GM12864 (cell line): ENCODE data around the gene GIPC2.
"Not testable (repeated sequence)": the region's sequence is repeated elsewhere in the genome, so short reads cannot be mapped to it uniquely, and the experiment has no call there.

Experiments used
- DNase-seq: peaks from one replicate; pipeline ENCODE4 v3.0.0-alpha.2; 2011; ENCODE audit warnings: low read depth
- H3K4me3 ChIP-seq: 2 replicates; pipeline ENCODE4 v1.5.1; 2011; ENCODE audit warnings: mild to moderate bottlenecking, low read depth, low read length, control low read depth
- CTCF ChIP-seq: IDR thresholded peaks from 2 replicates; pipeline ENCODE4 v1.5.1; 2011; ENCODE audit warnings: low read depth, mild to moderate bottlenecking, moderate library complexity, low read length, control low read depth, inconsistent platforms; ENCODE audit errors: missing control alignments

The GIPC2 gene

DNA sequence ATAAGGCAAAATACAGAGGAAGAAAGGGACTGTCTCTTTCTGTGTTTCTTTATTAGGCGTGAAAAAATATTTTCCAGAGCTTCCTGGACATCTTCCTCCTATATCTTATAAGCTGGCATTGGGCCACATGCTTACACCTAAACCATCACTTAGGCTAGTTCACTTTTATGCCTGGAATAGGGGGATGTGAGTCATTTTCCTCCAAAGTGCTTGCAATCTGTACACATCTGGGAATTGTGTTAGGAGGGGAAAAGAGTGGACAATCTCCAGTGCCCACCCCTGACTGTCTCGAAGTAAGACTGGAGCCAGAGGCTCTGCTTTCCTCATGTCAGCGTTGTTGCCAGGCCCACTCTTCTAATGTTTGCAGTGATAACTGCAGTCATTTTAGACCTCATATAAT is 29.9 kb downstream of the GIPC2 start:
- no peak overlapping the region for H3K4me3 ChIP-seq
- DNase-seq: no peak
- no peak for TF ChIP-seq CTCF

- no peak for TF ChIP-seq CTCF
- DNase-seq: no peak
- no peak overlapping the region for H3K4me3 ChIP-seq
Measured at GRCh38 chr1:78078358-78078757, 32.6 kb downstream of the GIPC2 start.

DNA sequence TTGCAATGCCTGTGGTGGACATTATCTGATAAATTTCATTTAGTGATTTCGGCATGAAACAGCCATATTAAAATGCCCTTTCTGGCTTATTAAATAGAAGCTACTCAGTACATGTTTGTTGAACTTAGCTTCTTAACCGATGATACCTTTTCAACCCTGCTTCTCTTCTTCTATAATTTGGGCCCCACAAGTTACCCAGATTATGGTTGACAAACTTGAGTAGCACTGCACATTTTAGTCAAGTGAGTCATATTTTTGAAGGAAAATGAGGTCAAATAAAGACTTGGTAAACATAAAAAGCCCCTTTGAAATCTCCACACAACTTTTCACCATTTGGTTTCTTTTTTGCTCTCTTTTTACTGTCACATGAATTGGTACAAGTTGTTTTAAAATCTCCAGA is 33.8 kb downstream of the GIPC2 start:
- H3K4me3 ChIP-seq: no peak overlapping the region
- DNase-seq: no peak
- TF ChIP-seq CTCF: no peak

- no peak for TF ChIP-seq CTCF
- DNase-seq: no peak
- H3K4me3 ChIP-seq: no peak overlapping the region; the same call in 1 of the 2 replicates
Measured at GRCh38 chr1:78080767-78081166, 35.0 kb downstream of the GIPC2 start.

DNA sequence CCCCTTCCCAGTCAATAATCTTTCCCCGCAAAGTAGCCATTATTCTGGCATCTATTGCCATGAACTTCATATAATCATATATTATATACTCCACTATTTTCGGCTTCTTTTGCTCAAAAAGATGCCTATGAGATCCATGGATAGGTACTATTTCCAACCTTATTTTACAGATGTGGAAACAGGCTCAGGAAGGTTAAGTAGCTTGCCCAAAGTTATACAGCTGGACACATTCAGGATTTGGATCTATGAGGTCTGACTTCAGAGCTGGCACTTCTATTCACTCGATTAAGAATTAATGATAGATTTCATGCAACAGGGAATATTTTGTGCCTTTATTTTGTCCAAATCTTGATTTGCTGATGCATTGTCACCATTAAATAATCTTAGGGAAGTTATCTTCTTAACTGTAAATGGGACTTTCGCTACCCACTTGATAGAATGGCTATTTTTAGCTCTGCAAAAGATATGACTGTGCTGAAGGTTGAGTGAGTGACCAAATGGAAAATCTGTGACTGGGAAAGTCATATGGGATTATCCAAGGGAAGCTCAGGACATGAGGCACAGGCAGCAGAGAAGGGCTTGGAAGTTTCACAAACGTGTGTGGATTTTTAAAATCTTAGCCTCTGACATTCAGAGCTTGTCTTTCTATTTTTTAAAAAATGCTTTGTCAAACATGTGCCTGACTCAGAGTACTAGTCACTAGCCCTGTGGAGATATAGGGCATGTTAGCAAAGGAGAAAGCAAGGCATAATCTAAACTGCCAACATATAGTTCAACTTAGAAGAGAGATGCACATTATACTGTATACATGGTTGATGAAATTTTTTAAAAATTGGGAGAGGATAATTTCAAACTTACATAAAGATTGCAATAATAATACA is 36.5 kb downstream of the GIPC2 start:
- H3K4me3 ChIP-seq: no peak overlapping the region
- TF ChIP-seq CTCF: no peak
- DNase-seq: no peak

GRCh38 chr1:78084639-78085038 is 38.9 kb downstream of the GIPC2 start:
- not testable (repeated sequence) for H3K4me3 ChIP-seq, DNase-seq

GRCh38 chr1:78086697-78087096 is 40.9 kb downstream of the GIPC2 start:
- H3K4me3 ChIP-seq: no peak overlapping the region
- TF ChIP-seq CTCF: no peak
- DNase-seq: no peak
